Pancreas (tissue), 10 donors: ENCODE results near the gene SREBF2. TPM values are rescaled to one million over a fixed set of nuclear protein-coding genes. Genes with fewer than 3 reads are reported as not detected.

Source experiments
- ATAC-seq, 4 donors: fragments of 200-7000 bp; cut with Tn5 transposase; one replicate each; pipeline versions ENCODE4 v1.8.0 to v1.9.1; 2020; ENCODE audit warnings: mild to moderate bottlenecking in 4 of 4, moderate library complexity in 4 of 4
- DNase-seq, 6 donors: peaks; one replicate each; pipeline ENCODE4 v3.0.0-alpha.2; 2020
- FAIRE-seq: peaks from 2 replicates; lab custom pipeline; 2012; peaks lifted over from hg19 to GRCh38; lab: Jason Lieb, UNC
- H3K27ac ChIP-seq, 4 donors: fragments of 200-600 bp; sonication (generic); 1 replicate in 3 of 4; 2 replicates in 1 of 4; pipeline versions ENCODE4 v1.5.0 to v1.8.0; 2020
- H3K27me3 ChIP-seq, 4 donors: fragments of 200-600 bp; one replicate each; pipeline ENCODE4 v1.8.0; 2021
- H3K36me3 ChIP-seq, 3 donors: fragments of 200-600 bp; sonication (generic) in 1 of 3; one replicate each; pipeline versions ENCODE4 v1.5.0 to v1.8.0; 2020 to 2021
- H3K4me1 ChIP-seq, 3 donors: fragments of 200-600 bp; one replicate each; pipeline ENCODE4 v1.8.0; 2021
- H3K4me3 ChIP-seq, 4 donors: fragments of 200-600 bp; sonication (generic) in 2 of 4; one replicate each; pipeline versions ENCODE4 v1.5.0 to v1.8.0; 2020 to 2021
- H3K9me3 ChIP-seq, 4 donors: fragments of 200-600 bp; one replicate each; pipeline ENCODE4 v1.8.0; 2021
- CTCF ChIP-seq, 4 donors: fragments of 200-600 bp; sonication (generic) in 3 of 4; IDR thresholded peaks; one replicate each; pipeline versions ENCODE4 v1.5.0 to v1.8.0; 2021; ENCODE audit warnings: antibody characterized with exemption in 4 of 4
- WGBS, 2 donors: extraction: QIAGEN DNeasy Blood & Tissue Kit; methylation state at CpG; one replicate each; pipeline ENCODE4 v1.1.7; 2013; 5-methylcytosine and 5-hydroxymethylcytosine counted together
- intact Hi-C, 3 donors: fragments of 100-400 bp; cut with DNase I; formaldehyde crosslinking; loops; one replicate each; pipeline versions ENCODE4 v1.11.1 to v1.14.2; 2022
- polyA plus RNA-seq, 2 donors: library from polyadenylated mRNA; stranded (reverse); fragments of 200-250 nt; gene quantifications; one replicate each; pipeline ENCODE4 v1.2.3, GENCODE V29; 2013
- total RNA-seq, 6 donors: library from RNA; stranded (reverse); fragmentation: NEBNext Ultra II Directional in 4 of 6; extraction: Animal tissue kit (Norgen Biotek cat#: 25700) in 4 of 6; gene quantifications; one replicate each; pipeline versions ENCODE4 v1.2.1 to v1.2.4, GENCODE V29; 2021 to 2023
- donor health status: healthy with polysubstance abuse.
- donor health status: DM: no; HTN: no; CAD: no; lungs with moderate emphysema.
- donor health status: DM: no; HTN: no; CAD: no.
- donor health status: control.
- donor health status: control.
- donor health status: Bipolar disorder and iron deficiency.
- donor health status: DM: yes; HTN: yes; CAD: no.
- donor health status: DM: no; HTN: no; CAD: no.
- donor health status: DM: no; HTN: no; CAD: no.
- donor health status: DM: yes; HTN: yes; CAD: no.

SREBF2 gene
- total and polyA plus RNA-seq, 8 donors = 28.2 to 44.8 (median 34.6) TPM

- intact Hi-C loops = no loop called here
- ATAC-seq (no peak), FAIRE-seq (no peak), DNase-seq (peak in 1 of 6 donors; percentile 51)
- no peak for TF ChIP-seq CTCF (IDR thresholded peaks at IDR 0.05)
- Histone ChIP-seq H3K27ac (no peak overlapping the region), H3K9me3 (no peaks in the 10 kb centered on the region), H3K4me3 (no peak overlapping the region), H3K4me1 (peaks cover 8 to 14% (median 12%) of the 10 kb centered on the region in 3 donors), H3K36me3 (peaks cover 3 to 16% (median 6%) of the 10 kb centered on the region in 3 donors), H3K27me3 (peaks cover 0 to 11% (median 4%) of the 10 kb centered on the region in 4 donors)
- 87 to 90% methylated on average over 10 of the region's 10 CpGs for WGBS, 2 donors
Measured at GRCh38 chr22:41907436-41908401, 74.8 kb downstream of the SREBF2 start.

- 57 to 61% methylated on average over 13 to 14 of the region's 14 CpGs for WGBS, 2 donors
- no peak for TF ChIP-seq CTCF (IDR thresholded peaks at IDR 0.05)
- Histone ChIP-seq H3K27ac (no peak overlapping the region), H3K36me3 (peaks cover 3 to 16% (median 6%) of the 10 kb centered on the region in 3 donors), H3K4me3 (no peak overlapping the region), H3K27me3 (peaks cover 0 to 12% (median 7%) of the 10 kb centered on the region in 4 donors), H3K4me1 (peaks cover 8 to 14% (median 12%) of the 10 kb centered on the region in 3 donors), H3K9me3 (no peaks in the 10 kb centered on the region)
- DNase-seq (peak in 1 of 6 donors; percentile 77), FAIRE-seq (no peak), ATAC-seq (peak in 2 of 4 donors; percentile 9 to 14)
- intact Hi-C loops = no loop called here
Measured at GRCh38 chr22:41908411-41909309, 75.8 kb downstream of the SREBF2 start.

- no peak for ATAC-seq
- H3K36me3 ChIP-seq = peaks cover 3 to 13% (median 5%) of the 10 kb centered on the region in 3 donors
- WGBS, 2 donors = 25 to 26% methylated on average over 52 to 55 of the region's 55 CpGs
- FAIRE-seq = no peak
- H3K9me3 ChIP-seq = no peaks in the 10 kb centered on the region
- peak overlapping the region in 1 of 4 donors; percentile 32 for H3K4me3 ChIP-seq
- peaks cover 8 to 14% (median 12%) of the 10 kb centered on the region in 3 donors for H3K4me1 ChIP-seq
- peaks cover 0 to 15% (median 7%) of the 10 kb centered on the region in 4 donors for H3K27me3 ChIP-seq
- TF ChIP-seq CTCF (IDR thresholded peaks at IDR 0.05) = no peak
- H3K27ac ChIP-seq = no peak overlapping the region
- peak in 1 of 6 donors; percentile 76 for DNase-seq
- intact Hi-C loops = no loop called here
Measured at GRCh38 chr22:41909310-41910049, 76.6 kb downstream of the SREBF2 start.
